ENCODE results near the gene LRRC1. TPM values are rescaled to one million over a fixed set of nuclear protein-coding genes. Genes with fewer than 3 reads are reported as not detected.

The LRRC1 gene
- total and polyA plus RNA-seq, 7 experiments from 2014 or later: 1.2 to 3.6 (median 2.0) TPM

- Mint-ChIP-seq H3K4me1 (peaks cover 4 to 18% (median 5%) of the 10 kb centered on the region in 7 donors), H3K36me3 (peaks cover 0 to 9% (median 0%) of the 10 kb centered on the region in 5 donors), H3K27me3 (no peaks in the 10 kb centered on the region), H3K9me3 (peaks cover 0 to under 1% (median 0%) of the 10 kb centered on the region in 11 donors), H3K4me3 (no peak overlapping the region), H3K27ac (no peak overlapping the region)
- Histone ChIP-seq H3K36me3 (ENCODE audit: control insufficient read depth in 2 of 3, insufficient read depth in 3 of 3, low read length in 3 of 3) (no peaks in the 10 kb centered on the region), H3K27me3 (ENCODE audit: control insufficient read depth in 2 of 2, insufficient read depth in 2 of 2, low read length in 2 of 2) (no peaks in the 10 kb centered on the region), H3K27ac (ENCODE audit: low read depth, low read length) (no peak overlapping the region), H3K9me3 (ENCODE audit: control insufficient read depth in 2 of 3, low read length in 3 of 3) (no peaks in the 10 kb centered on the region), H3K4me3 (ENCODE audit: low read length) (no peak overlapping the region), H3K4me1 (ENCODE audit: control insufficient read depth in 2 of 2, insufficient read depth in 2 of 2, low read length in 2 of 2) (no peaks in the 10 kb centered on the region)
- ATAC-seq: no peak
- CTCF ChIA-PET: no interaction called here
- POLR2A ChIA-PET: no interaction called here
- intact Hi-C loops (cut with micrococcal nuclease): no loop called here
- DNase-seq: no peak
Measured at GRCh38 chr6:53857318-53858094, 62.7 kb downstream of the LRRC1 start.

GRCh38 chr6:53858196-53858595, 63.4 kb downstream of the LRRC1 start:
- DNase-seq (no peak), ATAC-seq (no peak)
- H3K4me1 Mint-ChIP-seq: peaks cover 4 to 18% (median 5%) of the 10 kb centered on the region in 7 donors
- intact Hi-C loops (cut with micrococcal nuclease): no loop called here
- H3K36me3 Mint-ChIP-seq: peaks cover 0 to 9% (median 0%) of the 10 kb centered on the region in 5 donors
- H3K9me3 Mint-ChIP-seq: no peaks in the 10 kb centered on the region
- ChIA-PET CTCF (no interaction called here), POLR2A (no interaction called here)
- no peak overlapping the region for H3K27ac ChIP-seq (ENCODE audit: low read depth, low read length)
- H3K27ac Mint-ChIP-seq: no peak overlapping the region
- no peaks in the 10 kb centered on the region for H3K36me3 ChIP-seq (ENCODE audit: control insufficient read depth in 2 of 3, insufficient read depth in 3 of 3, low read length in 3 of 3)
- no peaks in the 10 kb centered on the region for H3K27me3 Mint-ChIP-seq
- H3K4me3 Mint-ChIP-seq: no peak overlapping the region
- H3K4me3 ChIP-seq (ENCODE audit: low read length): no peak overlapping the region
- H3K4me1 ChIP-seq (ENCODE audit: control insufficient read depth in 2 of 2, insufficient read depth in 2 of 2, low read length in 2 of 2): no peaks in the 10 kb centered on the region
- no peaks in the 10 kb centered on the region for H3K27me3 ChIP-seq (ENCODE audit: control insufficient read depth in 2 of 2, insufficient read depth in 2 of 2, low read length in 2 of 2)
- H3K9me3 ChIP-seq (ENCODE audit: control insufficient read depth in 2 of 3, low read length in 3 of 3): no peaks in the 10 kb centered on the region

GRCh38 chr6:53858913-53859312, 64.1 kb downstream of the LRRC1 start:
- peaks cover 0 to 7% (median 0%) of the 10 kb centered on the region in 5 donors for H3K36me3 Mint-ChIP-seq
- ChIA-PET CTCF (no interaction called here), POLR2A (no interaction called here)
- no peaks in the 10 kb centered on the region for H3K9me3 Mint-ChIP-seq
- no peak overlapping the region for H3K4me3 ChIP-seq (ENCODE audit: low read length)
- DNase-seq (no peak), ATAC-seq (no peak)
- no peak overlapping the region for H3K4me3 Mint-ChIP-seq
- no peaks in the 10 kb centered on the region for H3K4me1 ChIP-seq (ENCODE audit: control insufficient read depth in 2 of 2, insufficient read depth in 2 of 2, low read length in 2 of 2)
- no peak overlapping the region for H3K27ac ChIP-seq (ENCODE audit: low read depth, low read length)
- H3K4me1 Mint-ChIP-seq: peaks cover 4 to 17% (median 6%) of the 10 kb centered on the region in 7 donors
- no peaks in the 10 kb centered on the region for H3K9me3 ChIP-seq (ENCODE audit: control insufficient read depth in 2 of 3, low read length in 3 of 3)
- no peak overlapping the region for H3K27ac Mint-ChIP-seq
- intact Hi-C loops (cut with micrococcal nuclease): no loop called here
- no peaks in the 10 kb centered on the region for H3K36me3 ChIP-seq (ENCODE audit: control insufficient read depth in 2 of 3, insufficient read depth in 3 of 3, low read length in 3 of 3)
- no peaks in the 10 kb centered on the region for H3K27me3 ChIP-seq (ENCODE audit: control insufficient read depth in 2 of 2, insufficient read depth in 2 of 2, low read length in 2 of 2)
- H3K27me3 Mint-ChIP-seq: no peaks in the 10 kb centered on the region

GRCh38 chr6:53860511-53860910, 65.7 kb downstream of the LRRC1 start:
- ChIA-PET CTCF (no interaction called here), POLR2A (no interaction called here)
- Mint-ChIP-seq H3K9me3 (no peaks in the 10 kb centered on the region), H3K4me3 (no peak overlapping the region), H3K36me3 (peaks cover 0 to 6% (median 0%) of the 10 kb centered on the region in 5 donors), H3K4me1 (peaks cover 0 to 7% (median 0%) of the 10 kb centered on the region in 7 donors), H3K27me3 (no peaks in the 10 kb centered on the region), H3K27ac (no peak overlapping the region)
- no peak overlapping the region for H3K27ac ChIP-seq (ENCODE audit: low read depth, low read length)
- H3K4me1 ChIP-seq (ENCODE audit: control insufficient read depth in 2 of 2, insufficient read depth in 2 of 2, low read length in 2 of 2): no peaks in the 10 kb centered on the region
- H3K4me3 ChIP-seq (ENCODE audit: low read length): no peak overlapping the region
- no peaks in the 10 kb centered on the region for H3K36me3 ChIP-seq (ENCODE audit: control insufficient read depth in 2 of 3, insufficient read depth in 3 of 3, low read length in 3 of 3)
- DNase-seq (no peak), ATAC-seq (no peak)
- H3K9me3 ChIP-seq (ENCODE audit: control insufficient read depth in 2 of 3, low read length in 3 of 3): no peaks in the 10 kb centered on the region
- intact Hi-C loops (cut with micrococcal nuclease): no loop called here
- H3K27me3 ChIP-seq (ENCODE audit: control insufficient read depth in 2 of 2, insufficient read depth in 2 of 2, low read length in 2 of 2): no peaks in the 10 kb centered on the region

GRCh38 chr6:53861518-53861917, 66.7 kb downstream of the LRRC1 start:
- H3K27ac ChIP-seq (ENCODE audit: low read depth, low read length): no peak overlapping the region
- peaks cover 0 to 7% (median 0%) of the 10 kb centered on the region in 7 donors for H3K4me1 Mint-ChIP-seq
- DNase-seq (no peak), ATAC-seq (no peak)
- intact Hi-C loops (cut with micrococcal nuclease): no loop called here
- no peak overlapping the region for H3K4me3 ChIP-seq (ENCODE audit: low read length)
- no peaks in the 10 kb centered on the region for H3K9me3 ChIP-seq (ENCODE audit: control insufficient read depth in 2 of 3, low read length in 3 of 3)
- H3K9me3 Mint-ChIP-seq: no peaks in the 10 kb centered on the region
- H3K36me3 Mint-ChIP-seq: peaks cover 0 to 4% (median 0%) of the 10 kb centered on the region in 5 donors
- ChIA-PET POLR2A (interaction anchor here (0.6 kb wide), 1 partner anchor 34 kb away, joined by 4 read pairs; no protein-coding TSS in a partner anchor), CTCF (no interaction called here)
- H3K27ac Mint-ChIP-seq: no peak overlapping the region
- H3K4me1 ChIP-seq (ENCODE audit: control insufficient read depth in 2 of 2, insufficient read depth in 2 of 2, low read length in 2 of 2): no peaks in the 10 kb centered on the region
- H3K27me3 Mint-ChIP-seq: no peaks in the 10 kb centered on the region
- H3K36me3 ChIP-seq (ENCODE audit: control insufficient read depth in 2 of 3, insufficient read depth in 3 of 3, low read length in 3 of 3): no peaks in the 10 kb centered on the region
- no peaks in the 10 kb centered on the region for H3K27me3 ChIP-seq (ENCODE audit: control insufficient read depth in 2 of 2, insufficient read depth in 2 of 2, low read length in 2 of 2)
- no peak overlapping the region for H3K4me3 Mint-ChIP-seq

- Mint-ChIP-seq H3K4me1 (peaks cover 0 to 7% (median 0%) of the 10 kb centered on the region in 7 donors), H3K4me3 (no peak overlapping the region), H3K36me3 (peaks cover 0 to 4% (median 0%) of the 10 kb centered on the region in 5 donors), H3K9me3 (no peaks in the 10 kb centered on the region), H3K27me3 (no peaks in the 10 kb centered on the region), H3K27ac (no peak overlapping the region)
- H3K4me3 ChIP-seq (ENCODE audit: low read length): no peak overlapping the region
- H3K9me3 ChIP-seq (ENCODE audit: control insufficient read depth in 2 of 3, low read length in 3 of 3): no peaks in the 10 kb centered on the region
- no peaks in the 10 kb centered on the region for H3K4me1 ChIP-seq (ENCODE audit: control insufficient read depth in 2 of 2, insufficient read depth in 2 of 2, low read length in 2 of 2)
- no peak overlapping the region for H3K27ac ChIP-seq (ENCODE audit: low read depth, low read length)
- CTCF ChIA-PET: interaction anchor here (0.7 kb wide), 1 partner anchor 363 kb away, joined by 3 read pairs; no protein-coding TSS in a partner anchor
- POLR2A ChIA-PET: no interaction called here
- intact Hi-C loops (cut with micrococcal nuclease): no loop called here
- DNase-seq: no peak
- H3K36me3 ChIP-seq (ENCODE audit: control insufficient read depth in 2 of 3, insufficient read depth in 3 of 3, low read length in 3 of 3): no peaks in the 10 kb centered on the region
- no peaks in the 10 kb centered on the region for H3K27me3 ChIP-seq (ENCODE audit: control insufficient read depth in 2 of 2, insufficient read depth in 2 of 2, low read length in 2 of 2)
- ATAC-seq: no peak
Measured at GRCh38 chr6:53862662-53863462, 68.1 kb downstream of the LRRC1 start.

All from naive thymus-derived CD4-positive, alpha-beta T cell (primary cell).